Epithelial cell of esophagus (primary cell): ENCODE measurements around the gene EFNA5.

ENCODE experiments used
- DNase-seq: peaks from one replicate; pipeline ENCODE4 v3.0.0; 2010; ENCODE audit warnings: low read depth
- H3K4me3 ChIP-seq: 2 replicates; pipeline ENCODE4 v1.5.1; 2011; ENCODE audit warnings: mild to moderate bottlenecking, low read length, control low read depth
- TF ChIP-seq, protein P1 (sequence below): IDR thresholded peaks from 2 replicates; pipeline ENCODE4 v1.5.1; 2011; ENCODE audit warnings: low read depth, mild to moderate bottlenecking, low read length, control low read depth, inconsistent platforms; ENCODE audit not compliant: insufficient read depth; ENCODE audit errors: missing control alignments

Gene EFNA5

DNA sequence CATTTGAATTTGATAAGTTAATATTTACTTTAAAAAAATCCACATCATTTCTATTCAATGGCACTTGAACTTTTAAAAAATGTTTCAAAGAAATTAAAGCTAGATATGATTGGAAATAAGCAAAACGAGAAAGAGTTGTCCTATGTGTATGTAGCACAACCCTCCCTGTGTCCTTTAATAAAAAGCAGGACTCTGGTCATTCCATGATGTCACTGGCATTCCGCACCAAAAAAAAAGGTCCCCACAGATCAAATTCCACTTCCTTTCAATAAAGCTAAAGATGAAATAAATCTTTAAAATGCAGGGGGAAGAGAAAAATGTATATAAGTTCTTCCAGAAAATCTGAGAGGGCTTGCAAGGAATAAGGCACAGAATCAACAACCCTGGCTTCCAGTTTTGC, 103.8 kb downstream of the EFNA5 start:
- TF ChIP-seq, protein P1, sequence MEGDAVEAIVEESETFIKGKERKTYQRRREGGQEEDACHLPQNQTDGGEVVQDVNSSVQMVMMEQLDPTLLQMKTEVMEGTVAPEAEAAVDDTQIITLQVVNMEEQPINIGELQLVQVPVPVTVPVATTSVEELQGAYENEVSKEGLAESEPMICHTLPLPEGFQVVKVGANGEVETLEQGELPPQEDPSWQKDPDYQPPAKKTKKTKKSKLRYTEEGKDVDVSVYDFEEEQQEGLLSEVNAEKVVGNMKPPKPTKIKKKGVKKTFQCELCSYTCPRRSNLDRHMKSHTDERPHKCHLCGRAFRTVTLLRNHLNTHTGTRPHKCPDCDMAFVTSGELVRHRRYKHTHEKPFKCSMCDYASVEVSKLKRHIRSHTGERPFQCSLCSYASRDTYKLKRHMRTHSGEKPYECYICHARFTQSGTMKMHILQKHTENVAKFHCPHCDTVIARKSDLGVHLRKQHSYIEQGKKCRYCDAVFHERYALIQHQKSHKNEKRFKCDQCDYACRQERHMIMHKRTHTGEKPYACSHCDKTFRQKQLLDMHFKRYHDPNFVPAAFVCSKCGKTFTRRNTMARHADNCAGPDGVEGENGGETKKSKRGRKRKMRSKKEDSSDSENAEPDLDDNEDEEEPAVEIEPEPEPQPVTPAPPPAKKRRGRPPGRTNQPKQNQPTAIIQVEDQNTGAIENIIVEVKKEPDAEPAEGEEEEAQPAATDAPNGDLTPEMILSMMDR, result no peak
- no peak for DNase-seq
- H3K4me3 ChIP-seq, result no peak overlapping the region

DNA sequence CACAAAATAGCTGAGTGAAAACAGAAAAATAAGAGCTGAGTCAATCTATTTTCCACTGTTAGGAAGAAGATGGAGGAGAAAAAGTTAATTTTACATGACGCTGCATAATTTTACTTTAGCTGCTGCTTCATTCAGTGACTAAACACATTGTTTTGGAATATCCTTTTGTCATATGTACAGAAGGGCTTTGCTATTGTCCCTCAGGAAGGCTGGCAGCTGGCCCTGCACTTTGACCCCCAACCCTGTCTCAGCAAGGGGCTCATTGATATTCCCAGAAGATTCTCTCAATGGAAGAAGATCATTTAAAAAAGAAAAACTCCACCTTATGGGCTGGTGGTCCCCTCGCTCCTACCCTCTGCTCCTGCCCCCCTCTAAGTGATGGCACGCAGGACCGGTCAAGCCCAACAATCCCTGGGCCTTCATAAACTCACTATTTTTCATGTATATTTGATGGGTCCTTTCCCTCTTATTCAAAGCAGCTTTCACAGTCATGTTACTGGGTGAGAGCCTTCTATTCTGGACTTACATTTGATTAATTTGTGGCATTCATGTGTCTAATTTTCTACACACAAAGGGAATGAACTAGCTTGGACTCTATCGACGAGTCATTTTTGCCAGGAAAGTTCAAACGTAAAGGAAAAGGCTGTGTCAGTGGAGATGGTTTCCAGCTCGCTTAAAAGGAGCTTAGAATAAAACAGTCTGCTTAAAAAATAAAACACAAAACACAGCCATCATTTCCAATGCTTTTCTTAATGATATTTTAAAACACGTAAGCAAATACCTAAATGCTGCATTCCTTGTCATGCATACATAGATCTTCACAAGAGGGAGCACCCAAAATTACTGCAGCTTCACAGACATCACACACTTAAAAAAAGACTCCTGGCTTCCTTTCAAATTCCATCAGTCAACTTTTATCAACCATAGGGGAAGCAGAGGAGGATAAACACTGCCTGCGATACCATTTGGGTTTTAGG, 104.7 kb downstream of the EFNA5 start:
- no peak for DNase-seq
- H3K4me3 ChIP-seq, result no peak overlapping the region
- TF ChIP-seq, protein P1, result no peak

DNA sequence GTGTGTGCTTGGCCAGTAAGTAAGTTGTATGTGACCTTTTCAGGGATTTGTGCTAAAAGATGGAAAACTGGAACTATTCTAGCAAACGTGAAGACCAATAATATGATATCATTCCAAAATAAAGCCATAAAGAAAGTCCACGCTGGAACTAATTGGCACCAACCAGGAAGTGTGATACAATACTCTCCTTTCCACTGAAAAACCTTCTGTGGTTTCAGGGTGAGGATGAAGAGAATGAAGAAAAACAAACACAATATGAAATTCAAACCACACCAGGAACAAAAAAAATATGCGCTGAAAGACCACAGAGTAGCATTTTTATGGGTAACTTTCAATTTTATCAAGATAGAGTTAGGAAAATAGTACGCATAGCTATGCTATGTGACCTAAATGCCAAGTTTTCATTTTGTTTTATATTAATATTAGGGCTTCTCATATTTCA, 105.8 kb downstream of the EFNA5 start:
- DNase-seq, result no peak
- H3K4me3 ChIP-seq, result no peak overlapping the region
- TF ChIP-seq, protein P1, result no peak

DNA sequence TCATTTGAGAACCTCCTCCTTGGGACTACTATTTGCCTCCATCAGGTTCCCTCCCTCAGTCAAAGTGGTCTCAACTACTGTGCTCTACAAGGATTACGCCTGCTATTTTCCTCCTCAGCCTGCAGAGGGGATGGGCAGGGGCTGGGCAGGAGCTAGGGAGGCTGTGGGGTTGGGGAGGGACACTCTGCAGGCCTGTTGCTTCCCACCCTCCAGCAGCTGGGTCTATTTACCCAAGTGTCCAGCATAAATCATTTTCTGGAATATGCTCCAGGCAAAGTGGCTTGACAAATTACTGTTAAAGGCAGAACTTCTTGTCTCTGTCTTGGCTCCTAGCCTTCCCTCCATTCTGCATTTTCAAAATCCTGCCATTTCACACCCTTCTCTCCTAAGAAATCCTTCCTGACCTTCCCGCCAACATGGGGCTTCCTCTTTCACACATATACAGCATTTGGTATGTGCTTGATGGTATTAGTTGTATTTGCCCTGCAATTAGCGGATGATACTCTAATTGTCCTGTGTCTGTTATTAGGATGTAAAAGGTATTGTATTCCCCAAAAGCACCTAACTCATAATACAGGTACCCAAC, 106.7 kb downstream of the EFNA5 start:
- TF ChIP-seq, protein P1, result no peak
- no peak overlapping the region for H3K4me3 ChIP-seq
- DNase-seq, result no peak

DNA sequence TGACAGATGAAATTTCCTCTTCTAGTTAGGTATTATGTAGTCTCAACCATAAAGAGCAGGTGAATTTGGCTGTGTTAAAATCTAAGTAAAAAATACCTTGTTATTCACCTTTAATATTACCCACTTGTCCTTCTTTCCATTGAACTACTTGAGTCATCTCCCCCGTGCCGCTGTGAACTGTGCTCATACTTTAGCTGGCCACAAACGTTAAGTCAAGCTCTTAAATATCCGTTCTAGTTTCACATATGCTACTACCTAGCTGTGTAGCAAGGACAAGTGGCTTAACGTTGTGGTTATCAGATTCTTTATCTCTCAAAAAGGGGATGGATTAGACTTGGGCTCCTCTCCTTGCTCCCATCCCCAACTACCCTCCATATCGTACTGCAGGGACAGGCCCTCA, 110.4 kb downstream of the EFNA5 start:
- TF ChIP-seq, protein P1, result no peak
- DNase-seq, result no peak
- H3K4me3 ChIP-seq, result no peak overlapping the region

DNA sequence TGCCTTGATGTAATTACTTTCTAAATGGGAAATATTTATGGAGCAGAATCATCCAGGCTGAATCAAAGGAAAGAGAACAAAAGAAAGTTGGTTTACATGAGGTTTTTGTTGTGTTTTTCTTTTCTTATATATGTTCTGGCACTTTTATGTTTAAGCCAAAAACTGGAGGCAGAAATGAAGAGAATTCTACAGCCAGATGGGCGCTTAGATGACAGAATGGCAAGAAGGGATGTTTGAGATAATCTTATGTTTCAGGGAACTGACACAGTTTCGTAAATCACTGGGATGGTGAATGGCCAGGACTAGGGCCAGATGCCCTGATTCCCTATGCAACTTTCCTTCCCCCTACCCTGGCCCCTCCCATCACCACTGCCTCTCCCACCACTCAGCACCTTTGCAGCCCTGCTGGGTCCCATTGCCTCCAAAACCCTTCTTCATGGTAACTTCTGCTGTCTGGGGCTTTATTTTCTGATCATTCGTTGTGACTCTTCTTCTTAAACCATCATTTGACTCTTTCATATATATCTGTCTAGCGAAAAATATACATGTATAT, 111.8 kb downstream of the EFNA5 start:
- no peak overlapping the region for H3K4me3 ChIP-seq

More for the DNA sequence above, 111.8 kb downstream of the EFNA5 start:
- TF ChIP-seq, protein P1, result no peak
- DNase-seq, result no peak
